ENCODE data around the gene PDILT.
"Not testable (repeated sequence)": the region's sequence is repeated elsewhere in the genome, so short reads cannot be mapped to it uniquely, and the experiment has no call there.

The PDILT gene

DNA sequence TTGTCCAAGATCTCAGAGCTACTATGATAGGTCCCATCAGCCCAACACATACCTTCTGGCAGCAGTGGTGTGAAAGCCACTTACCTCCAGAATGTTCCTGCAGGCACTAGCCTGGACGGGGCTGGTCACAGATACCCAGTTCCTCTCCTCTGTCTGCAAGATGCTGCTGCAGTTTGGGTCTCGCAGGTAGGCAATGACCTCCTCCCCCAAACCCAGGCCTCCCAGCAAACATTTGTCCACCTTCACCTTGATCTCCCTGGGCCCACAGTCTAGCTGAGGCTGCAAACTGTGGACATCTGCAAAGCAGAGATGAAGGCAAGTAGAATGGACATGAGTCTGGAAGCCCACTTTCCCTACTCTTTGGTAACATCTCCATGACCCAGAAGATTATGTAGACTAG is 84.4 kb downstream of the PDILT start:
- DNase-seq, result no peak

DNA sequence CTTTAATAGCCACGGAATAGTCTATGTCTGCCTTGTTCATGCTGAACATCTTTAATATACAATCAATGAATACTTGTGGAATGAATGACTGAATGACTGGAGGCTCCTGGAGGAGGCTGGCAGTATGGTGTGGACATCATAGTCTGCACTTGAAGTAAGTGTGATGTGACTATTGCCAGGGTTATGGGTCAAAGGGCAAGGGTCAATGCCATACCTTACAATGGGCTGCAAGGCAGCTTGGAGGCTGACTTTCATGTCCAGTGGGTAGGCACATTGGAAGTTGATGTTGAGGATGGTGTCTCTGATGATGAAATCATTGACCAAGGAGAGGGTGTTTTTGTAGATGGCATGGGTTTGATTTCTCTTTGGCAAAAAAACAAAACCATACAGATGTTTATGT is 85.1 kb downstream of the PDILT start:
- no peak for DNase-seq

DNA sequence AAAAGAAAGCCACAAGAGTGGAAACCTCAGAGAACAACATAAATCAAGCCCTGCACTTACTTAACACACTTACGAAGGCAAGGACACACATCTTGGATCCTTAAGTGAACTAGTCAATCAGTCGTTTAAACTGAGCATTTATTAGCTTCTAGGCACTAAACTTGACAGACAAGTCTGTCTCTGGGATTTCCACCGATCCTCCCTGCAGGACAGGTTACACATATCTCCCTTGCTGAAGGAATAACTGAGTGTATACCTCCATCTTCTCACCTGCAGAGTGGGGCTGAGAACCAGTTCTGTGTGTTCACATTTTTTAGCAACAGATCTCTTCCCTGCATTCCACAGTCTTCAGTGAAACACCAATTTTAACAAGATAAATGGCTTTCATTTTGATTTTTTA is 86.1 kb downstream of the PDILT start:
- DNase-seq, result no peak

DNA sequence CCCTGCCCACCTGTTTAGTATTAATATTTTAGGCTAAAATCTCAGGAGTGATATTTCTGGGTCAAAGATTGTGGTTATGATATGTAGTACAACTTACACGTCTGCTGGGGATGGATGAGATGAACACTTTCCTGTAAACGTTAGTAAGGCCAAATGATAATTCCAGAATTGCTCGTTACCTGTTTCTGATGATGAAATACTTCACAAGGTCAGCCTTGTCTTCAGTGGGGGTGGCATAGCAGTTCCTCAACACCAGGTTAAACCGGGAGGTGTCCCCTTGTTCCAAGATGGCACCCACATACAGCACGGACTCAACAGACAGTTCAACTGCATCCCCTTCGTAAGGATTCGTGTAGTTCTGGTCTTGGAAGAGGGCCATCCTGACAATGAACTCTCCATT is 86.5 kb downstream of the PDILT start:
- no peak for DNase-seq

DNA sequence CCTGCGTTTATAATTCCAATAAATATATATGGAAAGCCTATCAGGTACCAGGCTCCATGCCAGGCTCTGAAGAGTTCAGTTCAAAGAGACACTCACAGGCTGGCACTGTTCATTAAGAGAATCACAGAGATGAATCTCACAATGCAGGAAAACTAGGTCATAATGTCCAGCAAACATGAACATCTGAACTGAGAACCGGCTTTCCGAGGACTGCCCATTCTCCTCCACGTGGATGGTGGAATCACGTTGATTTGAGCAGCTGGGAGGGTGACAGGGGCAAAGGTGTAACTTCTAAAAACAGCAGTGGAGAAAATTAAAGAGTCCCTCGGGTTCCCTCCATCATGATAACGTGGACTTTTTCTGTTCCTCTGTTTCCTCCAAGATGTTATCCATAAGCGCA is 87.4 kb downstream of the PDILT start:
- no peak for DNase-seq

DNA sequence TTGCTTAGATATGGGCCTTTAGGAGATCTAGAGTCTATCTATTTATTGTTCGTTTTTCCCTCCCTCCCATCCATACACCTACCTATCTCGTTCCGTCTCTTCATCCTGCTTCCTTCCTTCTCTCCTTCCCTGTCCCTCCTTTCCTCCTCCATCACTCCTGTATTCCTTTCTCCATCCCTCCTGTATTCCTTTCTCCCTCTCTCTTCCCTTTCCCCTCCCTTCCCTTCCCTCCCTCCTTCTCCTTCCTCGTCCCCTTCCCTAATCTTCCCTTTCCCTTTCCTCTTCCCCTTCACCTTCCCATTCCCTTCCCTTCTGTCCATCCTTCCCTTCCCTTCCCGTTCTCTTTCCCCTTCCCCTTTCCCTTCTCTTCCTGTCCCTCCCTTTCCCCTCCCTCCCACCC is 87.8 kb downstream of the PDILT start:
- DNase-seq, result no peak

DNA sequence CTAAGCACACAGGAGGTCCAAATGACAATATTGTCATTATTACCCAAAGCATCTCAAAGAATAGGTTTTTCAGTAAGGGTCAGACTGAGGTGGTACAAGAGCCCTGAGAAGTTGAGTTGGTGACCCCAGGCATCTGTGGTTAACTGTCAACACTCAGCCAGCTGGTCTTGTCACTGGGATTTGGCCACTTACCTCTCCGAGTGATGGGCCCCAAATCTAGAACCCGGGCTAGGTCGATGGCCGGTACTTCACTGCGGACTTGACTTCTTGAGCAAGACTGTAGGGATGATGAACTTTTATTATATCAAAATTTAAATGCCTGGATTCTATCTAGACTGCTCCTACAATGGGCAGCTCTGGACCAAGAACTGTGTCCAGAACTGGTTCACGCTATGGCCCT is 88.8 kb downstream of the PDILT start:
- no peak for DNase-seq

DNA sequence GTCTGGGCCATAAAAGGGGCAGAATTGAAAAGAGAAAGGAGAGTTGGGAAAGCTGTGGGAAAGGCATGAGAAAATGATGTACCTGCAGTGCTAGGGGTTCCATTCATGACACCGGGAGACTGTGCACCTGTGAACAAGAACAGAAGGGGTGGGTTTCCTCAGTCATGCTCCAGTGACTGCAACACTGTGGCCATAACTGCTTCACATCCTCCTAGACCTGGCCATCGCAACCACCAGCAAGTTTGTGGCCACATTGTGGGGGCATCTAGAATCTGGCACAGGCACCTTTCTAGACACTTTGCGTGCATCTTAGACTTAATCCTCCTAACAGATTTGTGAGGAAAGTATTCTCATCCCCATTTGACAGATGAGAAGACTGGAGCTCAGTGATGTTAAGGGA is 90.0 kb downstream of the PDILT start:
- no peak for DNase-seq

DNA sequence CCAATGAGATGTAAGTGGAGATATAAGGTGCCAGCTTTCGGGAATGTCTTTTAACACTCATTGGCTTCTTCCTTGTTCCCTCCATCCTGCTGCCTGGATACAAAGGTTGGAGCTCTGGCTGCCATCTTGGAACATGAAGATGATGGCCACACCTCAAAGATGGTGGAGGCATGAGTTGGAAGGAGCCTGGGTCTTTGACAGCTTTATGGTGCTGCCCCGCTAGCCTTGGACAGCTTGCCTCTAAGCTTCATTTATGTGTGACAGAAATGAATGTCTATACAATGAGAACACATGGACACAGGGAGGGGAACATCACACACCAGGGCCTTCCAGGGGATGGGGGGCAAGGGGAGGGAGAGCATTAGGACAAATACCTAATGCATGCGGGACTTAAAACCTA is 90.8 kb downstream of the PDILT start:
- no peak for DNase-seq

DNA sequence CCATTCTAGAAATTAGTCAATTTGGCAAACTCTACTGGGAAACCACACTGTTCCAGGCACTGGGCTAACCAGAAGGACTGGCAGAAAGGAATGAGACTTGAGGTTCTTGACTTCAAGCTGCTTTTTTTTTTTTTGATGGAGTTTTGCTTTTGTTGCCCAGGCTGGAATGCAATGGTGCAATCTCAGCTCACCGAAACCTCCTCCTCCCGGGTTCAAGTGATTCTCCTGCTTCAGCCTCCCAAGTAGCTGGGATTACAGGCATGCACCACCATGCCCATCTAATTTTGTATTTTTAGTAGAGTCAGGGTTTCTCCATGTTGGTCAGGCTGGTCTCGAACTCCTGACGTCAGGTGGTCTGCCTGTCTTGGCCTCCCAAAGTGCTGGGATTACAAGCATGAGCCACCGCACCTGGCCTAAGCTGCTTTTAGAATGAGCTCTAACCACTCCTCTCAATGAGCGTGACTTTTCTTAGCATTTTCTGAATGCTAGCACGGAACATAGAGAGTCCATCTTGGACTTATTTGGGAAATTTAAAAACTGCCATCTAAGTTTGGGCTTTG is 91.9 kb downstream of the PDILT start:
- not testable (repeated sequence) for DNase-seq

DNA sequence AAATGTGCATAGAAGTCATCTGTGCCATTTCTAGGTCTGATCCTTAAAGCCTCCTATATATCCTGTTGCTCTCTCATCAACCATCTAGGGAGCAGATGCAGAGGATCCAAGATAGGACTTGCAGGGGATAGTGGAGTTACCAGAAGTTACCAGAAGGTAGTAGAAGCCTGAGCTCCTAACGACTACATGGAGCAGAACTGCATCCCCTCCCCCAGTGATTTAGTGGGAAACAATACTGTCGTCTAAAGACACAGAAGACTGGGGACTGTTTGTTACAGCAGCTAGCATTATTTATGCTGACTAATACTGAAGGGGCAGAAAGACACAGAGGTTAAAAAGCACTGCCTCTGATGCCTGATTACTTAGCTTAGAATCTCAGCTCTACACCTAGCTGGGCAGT is 93.0 kb downstream of the PDILT start:
- no peak for DNase-seq

DNA sequence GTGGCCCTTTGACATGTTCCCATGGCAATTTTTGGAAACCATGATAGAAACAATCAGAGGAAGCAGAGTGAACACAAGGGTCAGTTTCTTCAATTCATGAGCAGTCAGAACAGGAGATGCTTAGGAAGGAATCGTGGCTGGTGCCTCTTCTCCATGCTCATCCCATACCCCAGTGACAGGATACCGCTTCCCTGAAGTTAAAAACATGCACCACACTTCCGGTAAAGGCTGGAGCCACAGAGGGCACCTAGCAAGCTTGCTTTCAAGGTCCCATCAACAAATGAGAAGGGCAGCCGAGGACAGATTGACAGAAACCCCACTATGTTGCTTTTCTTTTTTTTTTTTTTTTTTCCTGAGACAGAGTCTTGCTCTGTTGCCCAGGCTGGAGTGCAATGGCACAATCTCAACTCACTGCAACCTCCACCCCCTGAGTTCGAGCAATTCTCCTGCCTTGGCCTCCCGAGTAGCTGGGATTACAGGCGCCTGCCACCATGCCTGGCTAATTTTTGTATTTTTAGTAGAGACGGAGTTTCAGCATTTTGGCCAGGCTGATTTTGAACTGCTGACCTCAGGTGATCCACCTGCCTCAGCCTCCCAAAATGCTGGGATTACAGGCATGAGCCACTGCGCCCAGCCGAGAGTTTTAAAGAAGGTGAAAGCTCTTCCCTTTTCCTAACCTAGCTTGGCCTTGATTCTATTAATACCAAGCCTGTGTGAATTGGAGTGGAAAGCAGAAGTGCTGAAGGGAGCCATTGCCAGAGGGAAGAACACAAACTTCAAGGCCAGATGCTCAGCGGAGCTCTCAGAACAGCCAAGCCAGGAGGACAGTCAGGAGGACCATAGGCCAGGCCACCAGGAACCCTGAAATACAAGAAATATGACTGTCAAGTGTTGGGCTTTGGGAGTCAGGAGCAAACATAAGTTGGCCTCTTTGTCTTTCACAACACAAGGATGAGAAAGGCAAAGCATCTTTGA is 93.8 kb downstream of the PDILT start:
- no peak for DNase-seq

DNA sequence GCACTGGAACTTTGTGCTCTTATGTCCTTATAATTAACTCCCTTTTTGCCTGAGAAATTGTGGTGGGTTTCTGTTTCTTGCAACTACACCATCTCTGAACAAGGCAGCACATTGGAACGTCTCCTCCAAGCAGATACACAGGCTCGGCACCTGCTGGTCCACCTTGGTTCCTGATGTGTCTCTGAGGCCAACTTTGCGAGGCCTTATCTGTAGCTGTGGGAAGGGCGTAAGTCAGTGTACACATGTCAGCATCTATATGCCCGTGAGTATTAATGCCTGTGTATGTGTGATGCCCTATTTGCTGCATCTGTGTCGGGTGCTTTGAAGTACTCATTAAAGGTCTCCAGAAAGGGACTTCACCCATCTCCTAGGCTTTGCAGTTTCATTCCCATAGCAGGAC is 94.8 kb downstream of the PDILT start:
- DNase-seq, result no peak

Data from NCI-H1417 treated with DMSO at 0.1 percent for 48 hours (cell line).